ENCODE data around the gene RRM1.

DNA sequence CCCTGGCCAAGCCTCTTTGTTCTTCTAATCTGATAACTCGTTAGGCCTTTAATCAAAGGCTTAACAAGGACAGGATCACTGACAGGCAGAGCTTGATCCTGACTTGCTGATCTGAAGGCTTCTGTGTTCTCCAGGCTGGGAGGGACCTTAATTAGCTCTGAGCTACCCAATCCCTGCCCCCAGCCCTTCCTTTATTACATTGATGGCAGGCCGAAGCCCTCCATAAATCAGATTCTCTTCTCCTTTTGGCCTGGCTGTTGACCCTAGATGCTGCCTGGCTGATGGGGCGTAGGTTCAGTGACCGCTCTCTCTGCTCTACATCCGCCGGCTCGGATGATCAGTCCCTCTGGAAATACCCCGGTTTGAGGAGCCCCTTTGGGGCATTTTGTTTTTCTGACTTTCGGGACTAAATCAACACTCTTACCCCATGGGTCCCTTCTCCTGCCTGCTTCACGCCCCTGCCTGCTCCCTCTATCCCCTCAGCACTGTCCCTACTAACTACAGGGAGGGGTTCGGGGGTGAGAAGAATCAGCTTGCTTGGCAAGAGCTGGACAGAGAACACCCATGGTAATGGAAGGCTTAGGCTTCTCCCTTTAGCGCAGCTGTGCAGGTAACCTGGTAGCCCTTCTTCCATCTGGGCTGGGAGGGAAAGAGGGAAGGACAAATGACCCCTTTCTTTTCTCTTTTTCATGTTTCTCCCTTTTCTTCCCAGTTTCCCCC lies 10.0 kb upstream of the RRM1 start:
- TF ChIP-seq, protein P1, sequence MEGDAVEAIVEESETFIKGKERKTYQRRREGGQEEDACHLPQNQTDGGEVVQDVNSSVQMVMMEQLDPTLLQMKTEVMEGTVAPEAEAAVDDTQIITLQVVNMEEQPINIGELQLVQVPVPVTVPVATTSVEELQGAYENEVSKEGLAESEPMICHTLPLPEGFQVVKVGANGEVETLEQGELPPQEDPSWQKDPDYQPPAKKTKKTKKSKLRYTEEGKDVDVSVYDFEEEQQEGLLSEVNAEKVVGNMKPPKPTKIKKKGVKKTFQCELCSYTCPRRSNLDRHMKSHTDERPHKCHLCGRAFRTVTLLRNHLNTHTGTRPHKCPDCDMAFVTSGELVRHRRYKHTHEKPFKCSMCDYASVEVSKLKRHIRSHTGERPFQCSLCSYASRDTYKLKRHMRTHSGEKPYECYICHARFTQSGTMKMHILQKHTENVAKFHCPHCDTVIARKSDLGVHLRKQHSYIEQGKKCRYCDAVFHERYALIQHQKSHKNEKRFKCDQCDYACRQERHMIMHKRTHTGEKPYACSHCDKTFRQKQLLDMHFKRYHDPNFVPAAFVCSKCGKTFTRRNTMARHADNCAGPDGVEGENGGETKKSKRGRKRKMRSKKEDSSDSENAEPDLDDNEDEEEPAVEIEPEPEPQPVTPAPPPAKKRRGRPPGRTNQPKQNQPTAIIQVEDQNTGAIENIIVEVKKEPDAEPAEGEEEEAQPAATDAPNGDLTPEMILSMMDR (IDR thresholded peaks at IDR 0.05): no peak
- no peak for TF ChIP-seq POLR2A (IDR thresholded peaks at IDR 0.05)
